IPS-18a (cell line): Measurements from ENCODE around the gene FOXRED1.
"Not testable (repeated sequence)": the region's sequence is repeated elsewhere in the genome, so short reads cannot be mapped to it uniquely, and the experiment has no call there.

Experiments used
- H3K27ac ChIP-seq: one replicate; pipeline ENCODE4 v1.5.1; 2013; ENCODE audit warnings: low read length
- H3K27me3 ChIP-seq: one replicate; pipeline ENCODE4 v1.6.1; 2013; ENCODE audit warnings: mild to moderate bottlenecking, low read length; ENCODE audit not compliant: control insufficient read depth, insufficient read depth
- H3K36me3 ChIP-seq: one replicate; pipeline ENCODE4 v1.6.1; 2013; ENCODE audit warnings: low read depth, low read length; ENCODE audit not compliant: control insufficient read depth
- H3K4me1 ChIP-seq: one replicate; pipeline ENCODE4 v1.6.1; 2013; ENCODE audit warnings: low read depth, low read length; ENCODE audit not compliant: control insufficient read depth
- H3K4me3 ChIP-seq: one replicate; pipeline ENCODE4 v1.5.1; 2013; ENCODE audit warnings: low read length
- H3K9ac ChIP-seq: one replicate; pipeline ENCODE4 v1.6.1; 2013; ENCODE audit warnings: mild to moderate bottlenecking, low read length, moderate library complexity
- H3K9me3 ChIP-seq: one replicate; pipeline ENCODE4 v1.6.1; 2013; ENCODE audit warnings: low read depth, low read length; ENCODE audit not compliant: control insufficient read depth

Gene FOXRED1

DNA sequence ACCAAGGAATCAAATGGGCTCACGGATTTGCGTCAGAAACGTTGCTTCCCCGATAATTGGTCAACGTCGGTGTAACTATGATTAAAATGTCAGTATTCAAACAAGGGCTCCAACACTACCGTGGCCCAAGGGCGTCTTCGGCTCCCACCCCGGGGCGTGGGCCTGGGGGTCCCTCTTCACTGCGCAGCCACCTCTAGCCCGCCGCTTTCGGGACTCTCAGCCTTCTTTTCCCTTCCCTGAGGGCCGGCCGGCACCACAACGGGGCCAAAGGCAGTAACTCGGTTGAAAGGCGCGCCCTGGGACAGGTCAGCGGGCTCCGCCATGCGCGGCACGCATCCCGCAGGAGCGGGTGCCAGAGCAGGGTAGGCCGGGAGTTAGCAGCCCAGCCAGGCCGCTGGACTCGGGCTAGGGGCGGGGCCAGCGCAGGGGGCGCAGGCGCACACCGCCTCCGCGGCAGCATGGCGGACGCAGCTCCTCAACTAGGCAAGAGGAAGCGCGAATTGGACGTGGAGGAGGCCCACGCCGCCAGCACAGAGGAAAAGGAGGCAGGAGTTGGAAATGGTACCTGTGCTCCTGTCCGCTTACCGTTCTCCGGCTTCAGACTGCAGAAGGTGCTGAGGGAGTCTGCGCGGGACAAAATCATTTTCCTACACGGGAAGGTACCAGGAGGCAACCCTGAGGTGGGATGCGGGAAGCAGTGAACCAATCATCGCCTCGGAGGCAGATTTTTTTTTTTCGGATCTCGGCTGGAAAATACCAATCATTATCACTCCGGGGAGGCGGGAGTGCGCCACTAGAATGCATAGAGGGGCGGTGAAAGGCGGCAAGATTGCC is 34.9 kb downstream of the FOXRED1 start, which contains the start of gene DCPS:
DCPS (plus strand) TSS at position 438 of the 834 bp plus-strand sequence; CDS start at position 459, 21 bp downstream.
- Histone ChIP-seq H3K27ac (peak within 1 kb of the TSS; percentile 91), H3K9ac (peak within 1 kb of the TSS; percentile 88), H3K4me3 (peak within 1 kb of the TSS; percentile 75), H3K36me3 (no peaks in the 10 kb centered on the region), H3K27me3 (no peaks in the 10 kb centered on the region), H3K9me3 (no peaks in the 10 kb centered on the region), H3K4me1 (no peaks in the 10 kb centered on the region)

DNA sequence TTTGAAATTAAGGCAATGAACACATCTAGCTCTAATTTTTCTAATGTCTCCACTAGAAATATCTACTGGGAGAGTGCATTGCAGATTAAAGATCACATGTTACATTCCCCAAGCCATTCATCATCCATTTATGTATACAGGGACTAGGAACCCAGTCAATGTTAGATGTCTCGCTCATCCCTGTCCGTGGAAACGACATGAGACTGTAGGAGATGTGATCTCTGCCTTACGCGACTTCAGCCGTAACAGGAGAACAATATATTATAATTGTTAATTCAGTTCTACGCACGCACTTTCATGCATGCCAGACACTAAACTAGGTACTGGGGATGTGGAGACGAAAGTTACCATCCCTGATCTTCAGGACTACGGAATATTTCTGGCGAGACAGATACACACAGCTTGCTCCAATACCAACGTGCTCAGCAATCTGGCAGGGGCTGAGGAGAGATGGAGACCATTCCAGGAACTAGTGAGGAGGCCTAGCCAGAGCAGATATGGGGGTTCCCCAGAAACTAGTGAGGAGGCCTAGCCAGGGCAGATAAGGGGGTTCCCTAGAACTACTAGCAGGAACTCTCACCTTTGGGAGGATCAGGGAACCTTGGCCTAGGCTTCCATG is 35.6 kb downstream of the FOXRED1 start:
- Histone ChIP-seq H3K9ac (peak overlapping the region; percentile 88), H3K36me3 (no peaks in the 10 kb centered on the region), H3K4me1 (no peaks in the 10 kb centered on the region), H3K27ac (peak overlapping the region; percentile 91), H3K27me3 (no peaks in the 10 kb centered on the region), H3K9me3 (no peaks in the 10 kb centered on the region), H3K4me3 (peak overlapping the region; percentile 75)

GRCh38 chr11:126305699-126306098 is 36.7 kb downstream of the FOXRED1 start:
- Histone ChIP-seq H3K27me3 (no peaks in the 10 kb centered on the region), H3K9me3 (no peaks in the 10 kb centered on the region), H3K27ac (no peak overlapping the region), H3K4me3 (no peak overlapping the region), H3K36me3 (no peaks in the 10 kb centered on the region), H3K9ac (no peak overlapping the region), H3K4me1 (no peaks in the 10 kb centered on the region)

DNA sequence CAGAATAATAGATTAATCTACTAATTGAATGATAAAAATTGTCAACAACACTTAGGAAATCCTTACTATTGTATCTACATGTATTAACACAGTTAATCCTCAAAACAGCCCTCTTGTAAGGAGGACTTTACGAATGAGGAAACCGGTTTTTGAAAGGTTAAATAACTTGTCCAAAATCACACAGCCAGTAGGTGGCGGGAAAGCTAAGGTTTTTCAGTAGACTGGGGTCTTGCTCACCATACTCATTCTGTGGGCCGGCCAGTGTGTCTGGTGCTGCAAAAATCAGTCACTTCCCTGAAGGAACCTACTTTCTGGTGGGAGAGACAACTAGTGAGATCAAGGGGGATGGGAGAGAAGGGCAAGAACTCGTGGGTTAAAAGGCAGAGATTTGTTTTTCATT is 38.8 kb downstream of the FOXRED1 start:
- Histone ChIP-seq H3K27me3 (no peaks in the 10 kb centered on the region), H3K4me1 (no peaks in the 10 kb centered on the region), H3K9ac (no peak overlapping the region), H3K9me3 (no peaks in the 10 kb centered on the region), H3K27ac (no peak overlapping the region), H3K36me3 (no peaks in the 10 kb centered on the region), H3K4me3 (no peak overlapping the region)

DNA sequence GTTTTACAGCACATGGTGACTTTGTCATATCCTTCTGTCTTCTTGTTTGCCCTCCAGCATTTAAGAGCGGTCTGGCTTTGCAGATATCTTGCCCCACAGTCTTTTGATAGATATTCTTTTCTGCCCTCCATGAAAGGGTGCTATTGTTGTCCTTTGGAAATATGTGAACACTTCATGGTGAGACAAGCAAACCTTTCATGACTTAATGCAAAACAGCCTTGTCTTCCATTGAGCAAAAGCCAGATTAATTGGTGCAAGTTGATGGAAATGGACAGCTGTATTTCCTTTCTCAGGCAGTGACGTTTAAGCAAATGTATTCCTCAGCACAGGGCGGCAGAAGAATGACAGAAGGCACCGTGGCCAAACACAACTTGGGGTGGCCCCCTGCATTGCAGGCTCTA is 39.3 kb downstream of the FOXRED1 start:
- no peaks in the 10 kb centered on the region for H3K36me3 ChIP-seq
- no peak overlapping the region for H3K27ac ChIP-seq
- no peaks in the 10 kb centered on the region for H3K4me1 ChIP-seq
- H3K9ac ChIP-seq, result no peak overlapping the region
- no peak overlapping the region for H3K4me3 ChIP-seq
- H3K9me3 ChIP-seq, result no peaks in the 10 kb centered on the region
- H3K27me3 ChIP-seq, result no peaks in the 10 kb centered on the region

DNA sequence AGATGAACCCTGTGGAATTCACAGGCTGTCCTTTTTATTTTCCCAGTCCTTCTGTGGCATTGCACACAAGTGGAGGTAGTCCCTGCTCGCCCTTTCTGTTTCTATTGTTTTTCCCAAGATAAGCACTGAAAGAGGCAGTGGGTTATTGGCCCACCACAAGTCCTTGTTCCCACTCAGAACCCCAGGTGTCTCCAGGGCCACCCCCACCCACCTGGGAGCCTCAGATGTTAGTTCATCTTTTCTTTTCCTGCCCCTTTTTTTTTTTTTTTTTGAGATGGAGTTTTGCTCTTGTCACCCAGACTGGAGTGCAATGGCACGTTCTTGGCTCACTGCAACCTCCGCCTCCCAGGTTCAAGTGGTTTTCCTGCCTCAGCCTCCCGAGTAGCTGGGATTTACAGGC is 39.8 kb downstream of the FOXRED1 start:
- not testable (repeated sequence) for H3K9me3 ChIP-seq, H3K36me3 ChIP-seq, H3K27me3 ChIP-seq, H3K27ac ChIP-seq, H3K4me1 ChIP-seq, H3K9ac ChIP-seq, H3K4me3 ChIP-seq

- H3K9me3 ChIP-seq, result no peaks in the 10 kb centered on the region
- no peak overlapping the region for H3K27ac ChIP-seq
- no peaks in the 10 kb centered on the region for H3K4me1 ChIP-seq
- H3K9ac ChIP-seq, result no peak overlapping the region
- no peak overlapping the region for H3K4me3 ChIP-seq
- H3K36me3 ChIP-seq, result peaks cover 5% of the 10 kb centered on the region
- no peaks in the 10 kb centered on the region for H3K27me3 ChIP-seq
Measured at GRCh38 chr11:126310200-126310991, 41.4 kb downstream of the FOXRED1 start.

- no peaks in the 10 kb centered on the region for H3K9me3 ChIP-seq
- peaks cover 5% of the 10 kb centered on the region for H3K36me3 ChIP-seq
- H3K4me3 ChIP-seq, result no peak overlapping the region
- H3K4me1 ChIP-seq, result no peaks in the 10 kb centered on the region
- H3K9ac ChIP-seq, result no peak overlapping the region
- H3K27me3 ChIP-seq, result no peaks in the 10 kb centered on the region
- no peak overlapping the region for H3K27ac ChIP-seq
Measured at GRCh38 chr11:126310992-126311310, 42.0 kb downstream of the FOXRED1 start.

DNA sequence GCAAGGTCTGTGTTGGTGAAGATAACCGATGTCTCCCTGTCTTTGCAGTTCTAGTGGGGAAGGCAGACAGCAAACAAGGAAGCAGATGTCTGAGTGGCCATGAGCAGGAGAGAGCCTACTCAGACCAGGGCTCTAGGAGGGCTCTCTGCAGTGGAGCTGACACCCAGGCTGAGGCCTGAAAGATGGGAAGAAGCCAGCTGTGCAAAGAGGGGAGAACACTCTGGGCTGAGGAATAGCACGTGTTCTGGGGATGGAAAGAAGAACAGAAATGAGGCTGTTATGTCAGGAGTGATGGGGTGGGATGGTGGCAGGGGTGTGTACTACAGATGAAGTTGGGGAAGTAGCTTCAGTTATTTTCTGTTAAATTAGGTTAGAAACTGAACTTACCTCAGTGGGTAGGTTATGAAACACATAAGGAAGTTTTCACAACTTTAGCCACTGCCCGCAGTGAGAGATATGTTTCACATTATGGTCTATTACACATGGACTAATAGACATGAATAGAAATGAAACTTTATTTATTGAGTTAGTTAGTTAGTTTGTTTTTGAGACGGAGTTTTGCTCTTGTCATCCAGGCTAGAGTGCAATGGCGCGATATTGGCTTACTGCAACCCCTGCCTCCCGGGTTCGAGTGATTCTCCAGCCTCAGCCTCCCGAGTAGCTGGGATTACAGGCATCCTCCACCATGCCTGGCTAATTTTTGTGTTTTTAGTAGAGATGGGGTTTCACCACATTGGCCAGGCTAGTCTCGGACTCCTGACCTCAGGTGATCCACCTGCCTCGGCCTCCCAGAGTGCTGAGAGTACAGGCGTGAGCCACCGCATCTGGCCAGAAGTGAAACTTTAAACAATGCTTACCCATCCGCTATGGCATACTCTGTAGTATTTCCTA is 42.7 kb downstream of the FOXRED1 start:
- H3K4me3 ChIP-seq, result no peak overlapping the region
- no peaks in the 10 kb centered on the region for H3K27me3 ChIP-seq
- no peak overlapping the region for H3K9ac ChIP-seq
- H3K36me3 ChIP-seq, result peaks cover 5% of the 10 kb centered on the region
- no peaks in the 10 kb centered on the region for H3K4me1 ChIP-seq
- no peak overlapping the region for H3K27ac ChIP-seq
- no peaks in the 10 kb centered on the region for H3K9me3 ChIP-seq

DNA sequence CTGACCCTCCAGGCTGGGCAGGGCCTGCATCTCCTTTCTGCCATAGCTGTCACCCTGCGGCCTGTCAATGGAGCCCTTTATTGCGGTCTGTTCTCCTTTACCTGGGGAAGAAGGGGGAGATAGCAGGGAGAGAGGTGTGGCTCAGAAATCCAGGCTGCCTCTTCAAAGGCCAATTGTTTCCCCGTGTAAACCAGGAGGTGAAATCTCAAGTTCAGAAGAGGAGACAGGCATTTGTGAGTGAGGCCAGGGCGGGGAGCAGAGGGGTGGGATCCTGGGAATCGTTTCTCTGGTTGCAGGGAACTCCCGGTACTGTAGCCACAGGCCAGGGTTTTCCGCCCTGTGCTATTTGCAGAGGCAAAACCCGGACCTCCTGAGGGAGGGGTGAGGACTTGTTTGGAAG is 44.0 kb downstream of the FOXRED1 start:
- peaks cover 5% of the 10 kb centered on the region for H3K36me3 ChIP-seq
- no peaks in the 10 kb centered on the region for H3K9me3 ChIP-seq
- no peak overlapping the region for H3K9ac ChIP-seq
- H3K4me3 ChIP-seq, result no peak overlapping the region
- no peaks in the 10 kb centered on the region for H3K4me1 ChIP-seq
- H3K27me3 ChIP-seq, result no peaks in the 10 kb centered on the region
- no peak overlapping the region for H3K27ac ChIP-seq

DNA sequence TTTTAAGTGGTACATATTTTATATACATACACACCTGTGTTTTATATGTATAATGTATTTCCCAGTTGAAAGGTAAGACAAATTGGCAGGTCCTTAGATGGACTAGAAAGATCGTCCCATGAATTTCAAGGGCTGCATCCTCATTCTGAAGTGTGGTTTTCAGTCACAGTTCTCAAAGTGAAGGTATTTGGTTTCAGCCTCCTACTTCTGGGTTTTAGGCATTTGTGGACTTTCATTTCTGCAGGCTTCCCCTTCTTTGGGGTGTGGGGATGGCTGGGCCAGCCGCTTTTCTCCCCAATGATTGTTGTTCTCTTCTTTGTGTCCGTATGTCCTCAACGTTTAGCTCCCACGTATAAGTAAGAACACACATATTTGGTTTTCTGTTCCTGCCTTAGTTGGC is 44.9 kb downstream of the FOXRED1 start:
- Histone ChIP-seq H3K27me3 (no peaks in the 10 kb centered on the region), H3K4me3 (no peak overlapping the region), H3K36me3 (peaks cover 5% of the 10 kb centered on the region), H3K9ac (no peak overlapping the region), H3K9me3 (no peaks in the 10 kb centered on the region), H3K27ac (no peak overlapping the region), H3K4me1 (no peaks in the 10 kb centered on the region)
